ENCODE measurements around the gene MB21D2.

- TF ChIP-seq CTCF (IDR thresholded peaks at IDR 0.05; ENCODE audit: insufficient read depth, low read length, poor library complexity, severe bottlenecking) (no peak), EZH2phosphoT487 (conservative IDR thresholded peaks at IDR 0.05; ENCODE audit: low read length) (no peak)
These were observed 2.4 kb downstream of the MB21D2 start for GRCh38 chr3:192915304-192915703.

Measured in SU-DHL-6 (cell line).